ENCODE data around the gene BCDIN3D.
"Not testable (repeated sequence)": the region's sequence is repeated elsewhere in the genome, so short reads cannot be mapped to it uniquely, and the experiment has no call there.

The BCDIN3D gene

GRCh38 chr12:49876070-49876469 lies 33.2 kb upstream of the BCDIN3D start:
- DNase-seq = no peak

- no peak for DNase-seq
Observed at GRCh38 chr12:49875115-49875720, 32.3 kb upstream of the BCDIN3D start.

- DNase-seq = no peak
Observed at GRCh38 chr12:49874142-49874897, 31.4 kb upstream of the BCDIN3D start.

- no peak for DNase-seq
Observed at GRCh38 chr12:49873361-49873934, 30.5 kb upstream of the BCDIN3D start.

DNA sequence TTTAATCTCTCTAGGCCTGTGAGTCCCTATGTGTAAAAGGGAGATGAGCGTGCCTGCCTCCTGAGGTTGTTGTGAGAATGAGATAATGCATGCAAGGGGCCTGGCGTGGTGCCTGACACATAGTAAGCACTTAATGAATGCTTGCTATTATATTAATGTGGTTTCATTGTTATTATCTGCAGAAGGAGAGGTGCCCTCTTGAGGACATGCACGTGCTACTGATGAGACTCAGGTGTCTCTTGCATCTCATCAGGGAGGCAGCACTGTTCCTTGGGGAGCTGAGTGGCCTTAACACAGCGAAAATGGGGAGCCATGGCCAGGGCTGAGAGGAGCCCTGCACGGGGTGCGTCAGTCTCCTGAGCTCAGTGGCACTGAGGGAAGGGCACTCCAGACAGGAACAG lies 29.9 kb upstream of the BCDIN3D start:
- peak; percentile 34 for DNase-seq

- DNase-seq = no peak
Observed at GRCh38 chr12:49872381-49872780, 29.5 kb upstream of the BCDIN3D start.

DNA sequence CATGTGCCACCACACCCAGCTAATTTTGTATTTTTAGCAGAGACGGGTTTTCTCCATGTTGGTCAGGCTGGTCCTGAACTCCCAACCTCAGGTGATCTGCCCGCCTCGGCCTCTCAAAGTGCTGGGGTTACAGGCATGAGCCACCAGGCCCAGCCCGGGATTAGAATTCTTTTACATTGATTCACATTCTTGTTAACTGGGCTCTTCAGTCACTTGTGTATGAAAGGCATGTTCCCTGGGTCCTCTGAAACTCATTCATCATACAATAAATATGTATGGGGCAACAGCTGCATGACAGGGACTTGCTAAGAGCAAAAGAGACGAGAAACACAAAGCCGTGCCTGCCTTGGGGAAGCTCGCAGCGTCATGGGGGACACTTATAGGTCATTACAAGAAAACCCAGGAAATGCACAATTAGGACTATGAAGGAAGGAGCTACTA lies 28.9 kb upstream of the BCDIN3D start:
- DNase-seq = peak; percentile 57

- DNase-seq = no peak
Observed at GRCh38 chr12:49871263-49871561, 28.3 kb upstream of the BCDIN3D start.

- no peak for DNase-seq
Observed at GRCh38 chr12:49870501-49871262, 27.8 kb upstream of the BCDIN3D start.

GRCh38 chr12:49869816-49870500 lies 27.1 kb upstream of the BCDIN3D start:
- DNase-seq = no peak

- DNase-seq = peak; percentile 91
Observed at GRCh38 chr12:49868952-49869815, 26.3 kb upstream of the BCDIN3D start.

- DNase-seq = no peak
Observed at GRCh38 chr12:49868449-49868848, 25.5 kb upstream of the BCDIN3D start.

DNA sequence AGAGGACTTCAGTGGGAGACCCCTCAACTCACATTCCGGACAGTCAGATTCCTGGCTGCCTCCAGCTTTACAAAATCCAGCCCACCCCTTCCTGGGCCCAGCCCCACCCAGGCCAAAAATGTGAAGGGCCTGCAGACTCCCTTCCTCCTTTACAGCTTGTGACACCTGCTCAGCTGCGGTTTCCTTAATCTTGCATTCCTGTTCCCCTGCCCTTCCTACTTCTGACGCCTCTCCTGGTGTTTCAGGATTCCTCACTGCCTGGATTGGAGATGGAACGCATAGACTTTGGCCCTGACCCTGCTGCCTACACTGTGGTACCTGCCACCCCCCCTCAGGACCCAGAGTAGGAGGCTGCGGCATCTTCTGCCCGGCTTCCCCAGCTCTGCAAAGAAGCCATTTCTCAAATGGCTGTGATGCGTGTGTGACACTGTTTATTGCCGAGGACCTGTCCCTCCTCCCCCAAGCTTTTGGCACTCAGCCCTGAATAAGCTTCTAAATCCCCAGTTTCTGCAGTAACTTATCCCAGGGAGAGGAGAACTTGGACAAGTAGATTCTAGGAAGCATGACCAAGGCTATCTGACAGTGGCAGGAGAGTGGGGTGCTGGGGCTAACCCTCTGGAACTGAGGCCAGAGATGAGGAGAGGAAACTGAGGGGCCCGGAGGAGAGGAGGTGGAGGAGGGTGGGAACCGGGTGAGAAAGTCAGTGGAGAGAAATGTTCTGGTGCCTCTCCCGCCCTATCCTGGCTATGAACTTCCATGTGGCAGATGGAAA lies 24.9 kb upstream of the BCDIN3D start:
- DNase-seq = no peak

GRCh38 chr12:49866859-49867569 lies 24.1 kb upstream of the BCDIN3D start:
- DNase-seq = peak; percentile 57

GRCh38 chr12:49865782-49866135 lies 22.9 kb upstream of the BCDIN3D start:
- DNase-seq = no peak

- DNase-seq = no peak
Observed at GRCh38 chr12:49865109-49865781, 22.3 kb upstream of the BCDIN3D start.

- no peak for DNase-seq
Observed at GRCh38 chr12:49864798-49865090, 21.8 kb upstream of the BCDIN3D start.

GRCh38 chr12:49863946-49864797 lies 21.3 kb upstream of the BCDIN3D start:
- DNase-seq = no peak

DNA sequence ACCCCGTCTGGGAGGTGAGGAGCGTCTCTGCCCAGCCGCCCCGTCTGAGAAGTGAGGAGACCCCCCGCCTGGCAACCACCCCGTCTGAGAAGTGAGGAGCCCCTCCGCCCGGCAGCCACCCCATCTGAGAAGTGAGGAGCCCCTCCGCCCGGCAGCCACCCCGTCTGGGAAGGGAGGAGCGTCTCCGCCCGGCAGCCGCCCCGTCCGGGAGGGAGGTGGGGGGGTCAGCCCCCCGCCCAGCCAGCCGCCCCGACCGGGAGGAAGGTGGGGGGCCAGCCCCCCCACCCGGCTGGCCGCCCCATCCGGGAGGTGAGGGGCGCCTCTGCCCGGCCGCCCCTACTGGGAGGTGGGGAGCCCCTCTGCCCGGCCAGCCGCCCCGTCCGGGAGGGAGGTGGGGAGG lies 18.0 kb upstream of the BCDIN3D start:
- not testable (repeated sequence) for DNase-seq
